Calu3 (cell line): ENCODE measurements around the gene NTMT1. TPM values are rescaled to one million over a fixed set of nuclear protein-coding genes. Genes with fewer than 3 reads are reported as not detected.

Experiments used
- BruUV-seq: library from RNA; stranded (reverse); fragments of 400-500 nt; replicated peaks from 2 replicates; lab custom pipeline; 2021; lab: Mats Ljungman, UMichigan
- CTCF ChIA-PET: fragments of 300-600 bp; sonication (Branson Sonifier 250); formaldehyde crosslinking; loops from one replicate; lab custom pipeline; 2022; ENCODE audit warnings: antibody characterized with exemption; lab: Charles Lee
- DNase-seq: peaks from one replicate; pipeline ENCODE4 v3.0.0; 2022
- H3K27ac Mint-ChIP-seq: one replicate; pipeline ENCODE4 v1.8.0; 2022; ENCODE audit warnings: mixed read lengths; ENCODE audit not compliant: unreplicated experiment
- H3K27me3 Mint-ChIP-seq: one replicate; pipeline ENCODE4 v1.8.0; 2022; ENCODE audit warnings: mixed read lengths; ENCODE audit not compliant: unreplicated experiment
- H3K36me3 Mint-ChIP-seq: one replicate; pipeline ENCODE4 v1.8.0; 2022; ENCODE audit warnings: mild to moderate bottlenecking, moderate library complexity, mixed read lengths; ENCODE audit not compliant: insufficient read depth, unreplicated experiment
- H3K4me1 Mint-ChIP-seq: one replicate; pipeline ENCODE4 v1.8.0; 2022; ENCODE audit warnings: mild to moderate bottlenecking, low read depth, mixed read lengths; ENCODE audit not compliant: unreplicated experiment
- H3K4me3 Mint-ChIP-seq: one replicate; pipeline ENCODE4 v1.8.0; 2022; ENCODE audit warnings: mild to moderate bottlenecking, low read depth, moderate library complexity, mixed read lengths; ENCODE audit not compliant: unreplicated experiment
- H3K9me3 Mint-ChIP-seq: one replicate; pipeline ENCODE4 v1.8.0; 2022; ENCODE audit warnings: low read depth, mixed read lengths; ENCODE audit not compliant: unreplicated experiment
- intact Hi-C: fragments of 100-400 bp; cut with micrococcal nuclease; formaldehyde crosslinking; loops from one replicate; pipeline ENCODE4 v1.10.0; 2022; ENCODE audit not compliant: unreplicated experiment
- total RNA-seq: library from RNA; stranded (reverse); gene quantifications from 2 replicates; pipeline ENCODE4 v1.2.3, GENCODE V29; 2022
- TF ChIP-seq, protein P1 (sequence below): fragments of 200-600 bp; IDR thresholded peaks from one replicate; pipeline ENCODE4 v1.8.0; 2022; ENCODE audit warnings: antibody characterized with exemption; ENCODE audit not compliant: unreplicated experiment

Gene NTMT1
- total RNA-seq, 1 experiment from 2014 or later = 36.1 TPM

DNA sequence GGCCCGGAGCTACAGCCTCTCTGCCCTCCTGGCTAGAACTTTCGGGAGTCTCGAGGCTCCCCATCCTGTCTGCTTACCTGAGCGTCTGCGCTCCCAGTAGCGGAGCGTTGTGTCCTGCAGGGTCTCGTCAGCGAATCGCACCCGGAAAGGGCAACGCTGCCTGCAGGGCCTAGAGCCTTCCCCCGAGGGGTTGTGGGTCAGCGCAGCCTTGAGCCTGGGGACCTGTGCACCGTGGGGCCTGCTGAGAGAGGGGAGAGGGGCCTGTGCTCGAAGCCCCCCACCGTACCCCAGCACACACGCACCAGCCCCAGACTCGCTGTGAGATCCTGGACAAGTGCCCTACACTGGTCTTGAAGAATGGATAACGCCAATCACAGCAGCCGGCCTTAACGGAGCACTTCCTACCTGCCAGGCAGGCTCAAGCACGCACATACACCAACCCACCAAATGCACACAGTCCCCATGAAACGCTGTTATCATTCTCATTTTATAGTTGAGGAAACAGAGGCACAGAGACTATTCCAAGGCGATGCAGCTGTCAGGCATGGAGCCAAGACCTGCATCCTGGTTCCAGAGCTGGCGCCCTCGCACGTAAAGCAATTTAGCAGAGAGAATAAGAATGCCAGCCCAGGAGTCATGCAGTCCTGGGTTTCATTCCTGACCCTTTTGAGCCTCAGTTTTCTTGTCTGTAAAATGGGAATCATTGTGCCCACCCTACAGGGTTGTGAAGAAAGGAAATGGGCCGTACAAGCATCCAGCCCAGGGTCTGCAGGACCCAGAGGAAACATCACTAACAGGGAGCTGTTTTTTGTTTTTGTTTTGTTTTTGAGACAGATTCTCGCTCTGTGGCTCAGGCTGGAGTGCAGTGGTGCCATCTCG lies 10.3 kb upstream of the NTMT1 start:
- CTCF ChIA-PET = interaction anchor here (0.6 kb wide), 1 partner anchor 155 kb away, joined by 4 read pairs; no protein-coding TSS in a partner anchor
- H3K9me3 Mint-ChIP-seq = no peaks in the 10 kb centered on the region

DNA sequence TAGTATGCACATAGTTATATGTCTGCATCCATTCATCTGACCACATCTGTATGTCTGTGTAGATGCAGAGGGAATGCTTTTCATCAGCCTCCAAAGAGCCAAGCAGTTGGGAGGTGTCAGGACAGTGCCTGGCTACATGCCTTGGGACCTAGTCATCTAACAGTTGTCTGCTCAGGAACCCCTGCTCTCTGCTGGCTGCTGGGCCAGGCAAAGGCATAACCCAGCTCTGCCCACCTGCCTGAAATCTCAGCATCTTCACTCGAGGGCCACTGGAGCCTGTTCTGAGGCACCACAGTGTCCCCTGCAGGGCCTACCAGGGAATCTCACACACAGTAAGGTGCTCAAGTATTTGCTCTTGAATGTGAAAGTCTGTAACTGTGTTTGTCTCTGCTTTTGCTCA lies 8.8 kb upstream of the NTMT1 start:
- peak; percentile 44 for DNase-seq
- Mint-ChIP-seq H3K27me3 (no peaks in the 10 kb centered on the region), H3K4me3 (no peak overlapping the region), H3K27ac (no peak overlapping the region), H3K9me3 (no peaks in the 10 kb centered on the region), H3K36me3 (peaks cover 7% of the 10 kb centered on the region), H3K4me1 (no peaks in the 10 kb centered on the region)
- TF ChIP-seq, protein P1, sequence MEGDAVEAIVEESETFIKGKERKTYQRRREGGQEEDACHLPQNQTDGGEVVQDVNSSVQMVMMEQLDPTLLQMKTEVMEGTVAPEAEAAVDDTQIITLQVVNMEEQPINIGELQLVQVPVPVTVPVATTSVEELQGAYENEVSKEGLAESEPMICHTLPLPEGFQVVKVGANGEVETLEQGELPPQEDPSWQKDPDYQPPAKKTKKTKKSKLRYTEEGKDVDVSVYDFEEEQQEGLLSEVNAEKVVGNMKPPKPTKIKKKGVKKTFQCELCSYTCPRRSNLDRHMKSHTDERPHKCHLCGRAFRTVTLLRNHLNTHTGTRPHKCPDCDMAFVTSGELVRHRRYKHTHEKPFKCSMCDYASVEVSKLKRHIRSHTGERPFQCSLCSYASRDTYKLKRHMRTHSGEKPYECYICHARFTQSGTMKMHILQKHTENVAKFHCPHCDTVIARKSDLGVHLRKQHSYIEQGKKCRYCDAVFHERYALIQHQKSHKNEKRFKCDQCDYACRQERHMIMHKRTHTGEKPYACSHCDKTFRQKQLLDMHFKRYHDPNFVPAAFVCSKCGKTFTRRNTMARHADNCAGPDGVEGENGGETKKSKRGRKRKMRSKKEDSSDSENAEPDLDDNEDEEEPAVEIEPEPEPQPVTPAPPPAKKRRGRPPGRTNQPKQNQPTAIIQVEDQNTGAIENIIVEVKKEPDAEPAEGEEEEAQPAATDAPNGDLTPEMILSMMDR = no peak
- CTCF ChIA-PET = interaction anchor here (1.0 kb wide), 1 partner anchor 485 kb away, joined by 4 read pairs; no protein-coding TSS in a partner anchor
- no TSS peak for BruUV-seq
- intact Hi-C loops = loop anchor here (2.0 to 10.0 kb wide), 3 partner anchors 232 to 478 kb away; partner anchors contain the start of gene IER5L

More for the DNA sequence above, 10.3 kb upstream of the NTMT1 start:
- no peaks in the 10 kb centered on the region for H3K4me1 Mint-ChIP-seq
- TF ChIP-seq, protein P1 = no peak
- no peak overlapping the region for H3K4me3 Mint-ChIP-seq
- H3K27ac Mint-ChIP-seq = no peak overlapping the region
- H3K36me3 Mint-ChIP-seq = peaks cover 19% of the 10 kb centered on the region
- H3K27me3 Mint-ChIP-seq = no peaks in the 10 kb centered on the region
- BruUV-seq = no TSS peak
- intact Hi-C loops = loop anchor here (2.0 to 10.0 kb wide), 3 partner anchors 231 to 477 kb away; partner anchors contain the start of gene IER5L
- no peak for DNase-seq

DNA sequence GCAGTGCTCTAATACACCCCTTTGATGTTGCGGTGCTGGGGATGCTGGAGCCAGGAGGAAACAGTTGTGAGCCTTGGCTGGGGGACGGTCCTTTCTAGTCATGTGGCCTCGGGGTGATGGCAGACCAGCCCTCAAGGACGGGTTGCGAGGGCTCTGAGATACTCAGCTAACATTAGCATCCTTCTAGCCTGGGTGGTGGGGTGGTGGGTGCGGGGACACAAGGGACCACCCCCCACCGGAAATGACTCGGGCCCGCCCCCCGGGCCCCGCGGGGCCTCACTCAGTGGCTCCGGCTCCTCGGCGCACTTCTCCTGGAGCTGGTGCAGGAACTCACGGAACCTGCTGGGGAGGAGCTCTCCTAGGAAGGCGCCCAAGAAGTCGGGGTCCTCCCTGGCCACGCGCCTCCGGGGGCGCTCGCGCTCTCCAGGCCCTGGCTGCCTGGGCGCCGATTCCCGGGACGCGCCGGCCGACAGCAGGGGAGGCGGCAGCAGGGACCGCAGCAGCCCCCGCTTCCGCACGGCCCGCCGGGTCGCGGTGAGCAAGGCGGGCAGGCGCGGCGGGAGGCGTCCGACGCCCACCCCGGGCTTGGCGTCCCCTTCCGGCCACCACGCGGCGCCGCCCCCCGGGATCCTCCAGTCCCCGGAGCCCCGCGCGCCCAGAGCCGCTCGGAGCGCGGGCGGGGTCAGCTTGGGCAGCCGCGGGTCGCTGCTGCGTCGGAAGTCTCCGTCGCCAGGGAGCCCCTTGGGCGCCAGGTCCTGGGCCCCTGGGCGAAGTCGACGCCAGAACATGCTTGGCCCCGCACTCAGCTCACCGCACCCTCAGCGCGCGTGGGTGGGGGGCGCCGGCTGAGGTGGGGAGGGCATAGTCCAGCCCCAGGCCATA lies 5.9 kb upstream of the NTMT1 start:
- H3K4me1 Mint-ChIP-seq = peaks cover 14% of the 10 kb centered on the region
- intact Hi-C loops = loop anchor here (10.0 kb wide), 2 partner anchors 235 to 445 kb away; partner anchors contain the start of gene IER5L
- no peak overlapping the region for H3K27ac Mint-ChIP-seq
- no peaks in the 10 kb centered on the region for H3K27me3 Mint-ChIP-seq
- no peaks in the 10 kb centered on the region for H3K9me3 Mint-ChIP-seq
- peaks cover 12% of the 10 kb centered on the region for H3K36me3 Mint-ChIP-seq
- H3K4me3 Mint-ChIP-seq = no peak overlapping the region
- CTCF ChIA-PET = no interaction called here
- no TSS peak for BruUV-seq
- TF ChIP-seq, protein P1 = no peak
- no peak for DNase-seq

DNA sequence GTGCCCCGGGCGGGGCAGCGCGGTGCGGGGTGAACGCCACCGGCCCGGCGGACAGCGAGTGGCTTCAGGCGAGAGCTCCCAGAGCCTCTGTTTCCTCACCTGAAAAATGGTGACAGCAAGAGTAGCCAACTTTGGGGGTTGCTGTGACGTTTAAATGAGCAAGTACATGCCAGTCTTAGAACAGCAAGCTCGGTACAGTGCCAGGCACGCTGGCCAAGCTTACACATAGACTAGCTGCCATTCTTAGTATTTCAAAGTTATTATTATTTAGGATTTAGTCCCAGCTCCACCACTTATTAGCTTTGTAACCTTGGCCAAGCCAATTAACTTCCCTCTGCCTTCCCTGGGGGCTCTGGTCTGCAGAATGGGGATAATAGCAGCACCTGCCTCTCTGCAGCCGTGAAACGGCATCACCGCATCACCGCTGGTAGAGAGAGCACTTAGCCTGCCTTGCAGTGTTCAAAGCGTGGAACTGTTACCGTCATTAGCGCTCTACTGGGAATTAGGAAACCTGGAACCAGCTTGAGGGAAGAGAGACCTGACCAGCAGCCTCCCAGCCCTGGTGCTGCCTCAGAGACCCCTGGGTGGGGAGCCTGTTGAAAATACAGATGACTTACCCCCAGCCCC lies 5.2 kb upstream of the NTMT1 start, which contains the start of gene C9orf50:
TSS of gene C9orf50 (minus strand) at position 433 of the 627 bp plus-strand sequence. CDS start 527 bp downstream, outside the sequence.
- no TSS peak for BruUV-seq
- intact Hi-C loops = no loop called here
- Mint-ChIP-seq H3K27me3 (no peaks in the 10 kb centered on the region), H3K36me3 (peaks cover 17% of the 10 kb centered on the region), H3K27ac (no peak within 1 kb of the TSS), H3K4me1 (peaks cover 14% of the 10 kb centered on the region), H3K9me3 (no peaks in the 10 kb centered on the region), H3K4me3 (no peak within 1 kb of the TSS)
- TF ChIP-seq, protein P1 = no peak
- DNase-seq = no peak
- CTCF ChIA-PET = no interaction called here
